Stomach (tissue), 4 donors: ENCODE data around the gene ALG11.

Source experiments
- POLR2A ChIP-seq, 4 donors: fragments of 450-650 bp; IDR thresholded peaks; one replicate each; pipeline ENCODE4 v1.6.1; 2016; ENCODE audit warnings: antibody characterized with exemption in 4 of 4, control low read depth in 2 of 4, mild to moderate bottlenecking in 1 of 4, moderate library complexity in 1 of 4
- TF ChIP-seq, protein P1 (sequence below), 7 experiments: fragments of 450-650 bp in 4 of 7; fragments of 200-600 bp in 3 of 7; sonication (generic) in 3 of 7; IDR thresholded peaks; one replicate each; pipeline ENCODE4 v1.5.1; 2016 to 2019; ENCODE audit warnings: antibody characterized with exemption in 7 of 7, control low read depth in 2 of 7, mild to moderate bottlenecking in 1 of 7

DNA sequence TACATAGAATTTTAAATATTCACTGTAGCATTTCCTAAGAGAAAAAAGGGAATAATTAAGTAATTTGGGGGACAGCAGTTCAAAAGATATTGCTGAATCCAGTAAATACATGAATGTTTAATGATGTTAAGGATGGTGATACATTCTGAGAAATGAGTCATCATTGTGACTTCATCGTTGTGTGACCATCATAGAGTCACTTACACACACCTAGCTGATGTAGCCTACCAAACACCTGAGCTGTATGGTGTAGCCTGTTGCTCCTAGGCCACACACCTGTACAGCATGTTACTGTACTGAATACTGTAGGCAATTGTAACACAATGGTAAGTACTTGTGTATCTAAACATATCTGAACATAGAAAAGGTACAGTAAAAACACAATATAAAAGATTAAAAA, 35.8 kb upstream of the ALG11 start:
- TF ChIP-seq, protein P1, sequence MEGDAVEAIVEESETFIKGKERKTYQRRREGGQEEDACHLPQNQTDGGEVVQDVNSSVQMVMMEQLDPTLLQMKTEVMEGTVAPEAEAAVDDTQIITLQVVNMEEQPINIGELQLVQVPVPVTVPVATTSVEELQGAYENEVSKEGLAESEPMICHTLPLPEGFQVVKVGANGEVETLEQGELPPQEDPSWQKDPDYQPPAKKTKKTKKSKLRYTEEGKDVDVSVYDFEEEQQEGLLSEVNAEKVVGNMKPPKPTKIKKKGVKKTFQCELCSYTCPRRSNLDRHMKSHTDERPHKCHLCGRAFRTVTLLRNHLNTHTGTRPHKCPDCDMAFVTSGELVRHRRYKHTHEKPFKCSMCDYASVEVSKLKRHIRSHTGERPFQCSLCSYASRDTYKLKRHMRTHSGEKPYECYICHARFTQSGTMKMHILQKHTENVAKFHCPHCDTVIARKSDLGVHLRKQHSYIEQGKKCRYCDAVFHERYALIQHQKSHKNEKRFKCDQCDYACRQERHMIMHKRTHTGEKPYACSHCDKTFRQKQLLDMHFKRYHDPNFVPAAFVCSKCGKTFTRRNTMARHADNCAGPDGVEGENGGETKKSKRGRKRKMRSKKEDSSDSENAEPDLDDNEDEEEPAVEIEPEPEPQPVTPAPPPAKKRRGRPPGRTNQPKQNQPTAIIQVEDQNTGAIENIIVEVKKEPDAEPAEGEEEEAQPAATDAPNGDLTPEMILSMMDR (IDR thresholded peaks at IDR 0.05): no peak
- TF ChIP-seq POLR2A (IDR thresholded peaks at IDR 0.05): no peak
